ENCODE data around the gene CPLX1.

The CPLX1 gene

DNA sequence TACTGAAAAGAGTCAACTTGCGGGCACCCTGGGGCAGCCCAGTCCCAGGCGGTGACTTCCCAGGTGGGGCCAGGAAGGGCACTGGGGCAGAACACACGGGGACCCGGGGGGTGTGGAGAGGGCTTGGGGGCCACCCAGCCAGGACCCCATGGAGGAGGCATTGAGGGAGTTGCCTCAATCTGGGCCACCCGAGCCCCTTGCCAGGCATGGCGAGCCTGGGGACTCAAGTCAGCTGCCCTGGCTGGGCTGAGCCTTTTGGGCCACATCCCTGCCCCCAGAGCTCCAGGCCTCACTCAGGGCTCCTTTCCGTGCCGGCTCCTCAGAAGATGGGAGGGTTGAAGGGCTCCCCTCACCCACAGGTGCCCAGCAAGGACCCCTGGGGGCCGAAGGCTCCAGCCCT, 6.6 kb upstream of the CPLX1 start:
- DNase-seq (ENCODE audit: low read depth), result no peak

DNA sequence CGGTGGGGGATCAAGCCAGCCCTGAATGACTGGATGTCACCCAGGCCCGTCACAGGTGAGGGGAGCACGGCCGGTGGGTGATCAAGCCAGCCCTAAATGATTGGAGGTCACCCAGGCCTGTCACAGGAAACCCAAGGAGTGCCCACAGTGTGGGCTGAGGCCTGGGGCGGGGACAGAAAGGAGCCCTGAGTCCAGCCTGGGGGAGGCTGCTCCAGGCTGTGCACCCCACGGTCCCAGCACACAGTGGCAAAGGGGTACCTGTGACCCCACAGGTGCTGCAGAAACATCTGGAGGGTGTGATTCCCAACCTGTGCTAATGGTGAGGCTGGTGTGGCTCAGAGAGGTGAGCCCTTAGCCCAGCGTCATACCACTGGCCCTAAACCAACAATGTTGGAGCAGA, 6.2 kb upstream of the CPLX1 start:
- no peak for DNase-seq (ENCODE audit: low read depth)

DNA sequence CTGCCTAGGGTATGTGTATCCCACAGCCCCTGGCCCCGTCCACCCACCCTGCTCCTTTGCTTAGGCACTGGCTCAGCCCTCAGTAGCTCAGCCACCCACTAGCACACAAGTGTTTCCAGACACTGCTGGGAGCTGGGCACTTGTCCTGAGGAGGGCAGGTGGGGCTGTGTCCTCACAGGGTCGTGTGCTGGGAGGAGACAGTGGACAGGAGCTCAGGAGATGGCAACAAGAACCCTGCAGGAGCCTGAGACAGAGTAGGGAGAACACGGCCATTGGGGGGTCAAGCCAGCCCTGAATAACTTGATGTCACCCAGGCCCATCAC, 5.5 kb upstream of the CPLX1 start:
- DNase-seq (ENCODE audit: low read depth), result no peak

DNA sequence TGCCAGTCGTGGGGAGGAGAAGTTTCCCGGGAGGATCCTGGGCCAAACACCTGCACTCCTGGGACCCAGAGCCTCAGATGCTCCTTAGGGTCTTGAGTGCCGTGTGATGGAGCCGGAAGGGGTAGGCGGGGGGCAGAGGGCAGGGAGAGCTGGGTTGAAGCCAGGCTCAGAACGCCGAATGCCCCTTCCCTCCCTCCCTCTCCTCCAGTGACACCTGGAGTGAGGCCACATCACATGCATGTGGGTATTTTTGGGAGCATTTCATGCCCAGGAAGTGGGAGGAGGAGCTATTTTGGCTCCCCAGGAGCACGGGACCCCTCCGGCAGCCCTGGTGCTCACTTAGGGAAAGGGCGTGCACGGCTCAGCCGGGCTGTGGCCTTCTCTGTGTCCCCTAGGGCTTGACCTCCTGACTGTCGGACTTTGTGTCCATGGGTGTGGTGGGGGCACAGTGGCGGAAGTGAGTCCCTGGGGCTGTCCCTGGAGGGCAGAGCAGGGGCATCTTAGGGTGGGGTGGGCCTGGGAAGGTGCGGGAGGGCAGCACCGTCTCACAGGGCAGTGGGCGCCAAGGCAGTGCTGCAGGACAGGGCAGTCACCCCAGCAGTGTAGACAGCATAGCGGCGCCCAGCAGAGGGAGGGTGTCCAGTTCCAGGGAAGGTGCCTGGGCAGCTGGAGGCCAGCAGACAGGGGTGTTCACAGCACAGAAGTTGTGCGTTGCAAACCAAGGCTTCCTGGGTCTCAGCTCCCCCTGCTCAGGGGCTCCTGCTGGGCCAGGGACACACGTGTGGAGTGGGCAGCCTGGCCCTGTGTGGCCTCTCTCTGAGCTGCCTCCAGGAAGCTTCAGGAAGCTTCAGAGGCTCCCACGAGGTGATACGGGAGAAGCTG, 4.9 kb upstream of the CPLX1 start:
- no peak for DNase-seq (ENCODE audit: low read depth)

DNA sequence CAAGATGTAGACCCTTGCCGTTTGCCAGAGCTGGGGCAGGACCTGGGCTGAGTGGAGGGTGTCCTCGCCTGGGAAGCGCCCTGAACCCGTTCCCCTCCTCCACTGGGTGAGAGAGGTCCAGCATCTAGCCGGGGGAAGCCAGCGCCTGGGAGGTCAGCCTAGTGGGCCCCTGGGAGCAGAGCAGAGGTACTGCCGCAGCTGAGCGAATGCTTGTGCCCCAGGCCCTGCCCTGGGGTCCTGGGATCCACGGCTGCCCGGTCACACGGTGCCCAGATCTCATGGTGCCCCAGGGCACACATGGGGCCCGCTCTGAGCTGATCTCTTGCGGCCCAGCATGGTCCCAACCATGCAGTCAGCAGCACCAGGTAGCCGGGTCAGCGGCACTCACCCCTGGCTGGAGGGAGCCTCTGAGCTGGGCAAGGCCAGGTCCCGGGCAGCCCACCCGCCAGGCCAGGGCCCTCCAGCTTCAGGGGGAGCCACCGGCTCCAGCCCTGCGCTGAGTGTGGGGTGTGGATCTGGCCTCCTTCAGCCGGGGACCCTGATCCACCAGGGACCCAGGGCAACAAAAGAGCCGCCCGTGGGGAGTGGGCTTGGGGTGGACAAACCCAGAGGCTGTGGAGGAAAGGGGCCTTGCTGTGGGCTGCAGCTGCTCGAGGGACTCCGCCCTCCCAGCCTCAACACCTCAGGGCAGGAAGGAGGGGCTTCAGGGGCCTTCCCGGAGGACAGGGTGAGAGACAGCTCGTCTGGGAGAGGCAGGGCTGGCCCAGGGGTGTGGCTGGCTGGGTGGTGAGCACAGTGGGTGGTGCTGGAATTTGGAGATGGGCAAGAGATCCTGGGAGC, 4.1 kb upstream of the CPLX1 start:
- no peak for DNase-seq (ENCODE audit: low read depth)

DNA sequence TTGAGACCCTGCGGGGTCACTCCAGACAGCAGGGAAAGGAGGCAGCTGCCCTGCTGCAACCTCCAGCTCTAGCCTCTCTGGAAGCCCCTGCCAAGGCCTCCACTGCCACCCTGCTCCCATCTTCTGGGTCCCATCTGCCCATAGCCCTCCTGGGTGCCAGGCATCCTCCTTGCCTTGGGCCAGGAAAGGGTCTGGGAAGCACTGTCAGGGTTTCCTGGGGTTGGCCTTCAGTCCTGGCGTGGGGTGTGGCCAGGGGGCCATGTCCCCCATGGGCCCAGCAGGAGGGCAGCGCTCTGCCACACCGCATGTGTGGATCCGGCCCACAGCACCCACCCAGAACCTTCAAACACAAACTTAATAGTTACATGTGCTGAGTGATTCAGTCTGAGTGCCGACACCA, 3.4 kb upstream of the CPLX1 start:
- no peak for DNase-seq (ENCODE audit: low read depth)

DNA sequence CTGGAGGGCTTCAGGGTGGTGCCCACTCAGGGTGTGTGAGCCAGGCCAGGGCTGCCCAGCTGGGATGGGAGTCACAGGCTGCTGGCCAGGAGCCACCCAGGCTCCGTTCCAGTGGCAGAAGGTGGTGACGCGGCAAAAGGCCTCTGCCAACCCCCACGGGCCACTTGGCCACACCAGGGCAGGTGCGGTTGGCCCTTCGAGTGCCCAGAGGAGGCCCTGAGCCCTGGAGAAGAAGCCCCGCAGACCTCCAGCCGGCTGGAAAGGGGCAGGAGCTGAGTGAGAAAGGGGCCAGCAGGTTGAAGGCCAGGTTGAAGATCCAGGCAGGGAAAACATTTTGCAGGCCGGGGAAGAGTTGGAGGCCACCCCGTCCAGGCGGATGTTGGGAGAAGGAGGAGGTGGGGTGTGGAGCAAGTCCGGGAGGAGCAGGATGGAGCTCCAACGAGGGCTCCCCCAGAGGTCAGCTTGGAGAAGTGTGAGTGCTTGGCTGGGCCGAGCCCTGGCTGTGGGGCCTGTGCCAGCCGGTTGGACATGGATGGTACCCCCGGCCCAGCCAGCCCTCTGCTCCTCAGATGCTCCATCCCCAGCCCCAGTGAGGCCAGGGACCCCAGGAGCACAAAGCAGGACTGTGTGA, 2.8 kb upstream of the CPLX1 start:
- DNase-seq (ENCODE audit: low read depth), result no peak

DNA sequence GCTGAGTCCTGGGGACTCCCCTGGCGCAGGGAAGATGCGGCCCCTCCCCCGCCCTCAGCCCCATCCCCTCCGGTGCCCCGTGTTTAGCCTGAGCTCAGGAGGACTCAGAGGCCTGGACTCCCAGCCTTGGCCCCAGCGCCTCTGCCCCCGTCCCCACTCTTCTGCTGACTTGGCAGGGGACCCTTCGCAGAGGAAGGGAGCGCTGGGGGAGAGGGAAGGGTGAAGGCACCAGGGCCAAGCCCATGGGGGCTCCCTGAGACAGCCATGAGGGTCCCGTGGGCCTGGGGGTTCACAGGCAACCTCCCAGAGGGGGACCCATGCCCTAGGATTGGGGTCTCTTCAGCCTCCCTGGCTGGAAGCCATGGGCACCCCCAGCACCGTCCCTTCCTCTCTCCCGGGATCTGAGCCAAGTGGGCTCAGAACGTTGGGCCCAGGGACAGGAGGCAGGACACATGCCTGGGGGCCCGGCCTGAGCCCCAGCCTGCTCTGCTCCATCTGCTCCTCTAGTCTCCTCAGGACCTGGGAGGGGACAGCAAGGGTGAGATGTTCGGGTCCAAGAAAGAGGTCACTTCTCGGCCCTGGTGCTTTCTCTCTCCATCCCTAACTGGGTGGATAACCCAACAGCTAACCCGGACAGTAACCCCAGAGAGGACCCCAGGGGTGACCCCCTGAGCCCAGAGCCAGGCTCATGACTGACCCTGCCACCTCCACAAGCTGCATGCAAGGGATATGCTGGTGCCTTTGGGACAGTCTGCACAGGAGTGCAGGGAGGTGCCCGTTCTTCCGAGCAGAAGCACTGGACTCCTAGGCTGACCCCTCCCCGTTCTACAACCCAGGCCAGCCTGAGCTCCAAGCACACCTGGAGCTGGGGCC, 1.5 kb upstream of the CPLX1 start:
- no peak for DNase-seq (ENCODE audit: low read depth)

DNA sequence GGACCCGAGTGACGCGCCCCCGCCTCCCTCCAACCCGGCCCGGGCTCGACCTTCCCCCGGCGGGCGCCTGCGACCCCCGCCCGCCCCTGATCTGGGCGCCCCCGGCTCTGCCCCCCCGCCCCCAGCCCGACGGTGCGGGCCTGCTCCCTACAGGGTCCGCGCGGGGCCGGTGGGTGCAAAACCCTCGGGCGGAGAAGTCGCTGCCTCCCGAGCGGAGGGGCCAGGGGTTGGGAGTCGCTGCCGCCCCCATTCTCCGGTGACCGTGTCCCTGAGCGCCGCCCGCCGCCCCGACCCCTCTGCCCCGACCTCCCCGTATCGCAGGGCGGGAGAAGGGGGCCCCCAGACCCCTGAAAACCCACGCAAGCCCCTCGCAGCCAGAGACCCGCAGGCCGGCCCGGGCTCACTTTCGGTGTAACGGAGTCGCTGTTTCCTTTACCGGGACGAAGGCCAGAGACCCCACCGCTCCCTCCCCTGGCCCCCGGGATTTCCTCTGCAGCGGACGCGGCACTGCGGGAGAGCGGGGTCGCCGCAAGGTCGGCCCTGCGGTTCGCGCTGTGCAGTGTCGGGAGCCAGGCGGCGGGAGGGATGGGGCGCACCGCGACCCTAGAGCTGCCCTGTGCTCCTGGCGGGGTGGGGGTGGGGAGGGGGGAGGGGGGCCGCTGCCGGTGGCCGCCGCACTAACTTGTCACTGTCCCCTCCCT, 729 bp upstream of the CPLX1 start:
- DNase-seq (ENCODE audit: low read depth), result no peak

DNA sequence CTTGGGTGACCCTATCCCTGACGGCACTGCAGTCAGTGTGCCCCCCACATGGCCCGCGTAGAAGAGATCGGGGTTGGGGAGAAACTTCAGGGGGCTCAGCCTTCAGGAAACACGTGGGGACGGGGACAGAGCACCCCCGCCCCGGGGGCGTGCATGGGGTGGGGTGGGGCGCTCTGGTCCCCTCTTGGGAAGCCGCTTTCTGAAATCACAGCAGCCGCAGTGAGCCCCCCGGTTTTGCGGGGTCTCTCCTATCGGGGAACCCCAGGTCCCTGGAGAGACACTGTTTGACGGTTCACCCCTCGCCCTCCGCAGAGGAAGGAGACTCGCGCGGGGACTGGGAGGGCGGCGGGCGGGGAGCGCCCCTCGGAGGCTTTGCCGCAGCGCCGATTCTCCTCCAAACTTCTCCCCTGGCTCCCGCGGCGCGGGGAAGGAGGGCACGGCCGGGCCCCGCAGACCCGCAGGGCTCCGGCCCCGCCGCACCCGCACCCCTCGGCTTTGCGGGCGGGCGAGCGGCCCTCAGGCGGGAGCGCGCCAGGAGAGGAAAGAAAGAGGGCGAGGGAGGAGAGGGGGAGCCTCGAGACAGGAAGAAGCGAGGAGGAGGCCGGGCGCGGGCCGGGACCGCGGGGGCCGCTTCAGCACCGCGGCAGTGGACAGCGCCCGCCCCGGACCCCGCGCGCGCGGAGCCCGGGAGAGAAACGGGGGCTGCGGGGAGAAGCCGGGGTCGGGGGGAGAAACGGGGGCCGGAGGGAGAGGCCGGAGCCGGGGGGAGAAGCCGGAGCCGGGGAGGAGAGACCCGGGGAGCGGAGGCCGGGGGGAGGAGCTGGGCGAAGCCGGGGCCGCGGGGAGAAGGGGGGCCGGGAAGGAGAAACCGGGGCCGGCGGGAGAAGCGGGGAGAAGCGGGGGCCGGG, 612 bp downstream of the CPLX1 start:
- peak; percentile 15 for DNase-seq (ENCODE audit: low read depth)

DNA sequence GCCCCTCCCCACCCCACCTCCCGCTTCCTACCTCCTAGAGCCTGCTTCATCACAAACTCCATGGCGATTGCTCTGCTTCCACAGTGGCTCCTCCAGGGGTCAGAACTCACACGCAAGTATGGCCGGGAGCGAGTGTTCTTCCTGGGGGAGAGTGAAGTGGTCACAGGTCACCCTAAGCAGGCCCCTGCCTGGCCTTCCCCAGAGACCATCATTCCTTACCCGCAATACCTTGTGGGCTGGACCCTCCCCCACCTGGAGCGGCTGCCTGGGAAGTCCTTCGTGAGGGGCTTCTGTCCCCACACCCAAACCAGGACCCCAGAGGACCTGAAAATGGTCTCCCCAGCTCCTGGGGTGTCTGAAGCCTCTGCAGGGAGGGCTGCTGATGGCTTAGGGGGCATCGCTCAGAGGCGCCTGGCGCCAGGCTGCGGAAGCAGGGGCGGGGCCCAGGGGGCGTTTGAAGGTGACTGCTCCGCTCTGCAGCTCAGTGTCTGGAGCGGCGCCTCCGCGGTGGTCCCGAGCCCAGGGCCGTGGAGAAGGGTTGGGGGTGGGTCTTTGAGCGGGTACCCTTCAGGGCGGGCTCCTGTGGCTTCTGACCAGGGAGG, 1.4 kb downstream of the CPLX1 start:
- DNase-seq (ENCODE audit: low read depth), result no peak

DNA sequence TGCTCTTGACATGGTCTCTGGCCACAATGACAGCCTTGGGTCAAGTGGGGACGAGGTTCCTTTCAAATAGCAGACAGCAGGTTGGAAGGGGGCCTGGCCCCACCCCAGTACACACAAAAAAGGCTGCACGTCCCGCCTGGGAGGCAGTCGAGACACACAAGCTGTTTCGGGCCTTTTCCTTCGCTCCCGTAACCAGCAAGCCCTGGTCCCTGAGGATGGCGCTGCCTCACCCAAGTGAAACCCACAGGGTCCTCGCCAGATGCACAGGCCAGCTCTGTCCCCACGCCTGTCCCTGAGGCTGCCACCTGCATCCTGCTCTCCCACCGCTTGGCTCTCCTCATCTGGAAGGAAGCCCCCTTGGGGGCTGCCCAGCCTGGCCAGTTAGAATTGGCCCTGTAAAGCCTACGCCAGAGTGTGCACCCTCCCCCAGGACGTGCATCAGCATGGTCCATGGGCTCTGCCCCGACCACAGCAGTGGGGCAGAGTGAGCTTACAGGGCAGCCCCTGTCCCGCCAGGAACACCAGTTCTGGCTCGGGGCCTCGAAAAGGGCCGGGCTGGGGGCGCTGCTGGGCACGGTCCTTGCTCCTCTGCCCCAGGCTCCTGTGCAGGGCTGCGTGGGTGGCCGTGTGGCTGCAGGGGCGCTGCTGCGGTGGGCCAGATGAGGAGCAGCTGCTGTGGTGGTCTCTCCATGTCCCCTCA, 2.0 kb downstream of the CPLX1 start:
- DNase-seq (ENCODE audit: low read depth), result no peak

DNA sequence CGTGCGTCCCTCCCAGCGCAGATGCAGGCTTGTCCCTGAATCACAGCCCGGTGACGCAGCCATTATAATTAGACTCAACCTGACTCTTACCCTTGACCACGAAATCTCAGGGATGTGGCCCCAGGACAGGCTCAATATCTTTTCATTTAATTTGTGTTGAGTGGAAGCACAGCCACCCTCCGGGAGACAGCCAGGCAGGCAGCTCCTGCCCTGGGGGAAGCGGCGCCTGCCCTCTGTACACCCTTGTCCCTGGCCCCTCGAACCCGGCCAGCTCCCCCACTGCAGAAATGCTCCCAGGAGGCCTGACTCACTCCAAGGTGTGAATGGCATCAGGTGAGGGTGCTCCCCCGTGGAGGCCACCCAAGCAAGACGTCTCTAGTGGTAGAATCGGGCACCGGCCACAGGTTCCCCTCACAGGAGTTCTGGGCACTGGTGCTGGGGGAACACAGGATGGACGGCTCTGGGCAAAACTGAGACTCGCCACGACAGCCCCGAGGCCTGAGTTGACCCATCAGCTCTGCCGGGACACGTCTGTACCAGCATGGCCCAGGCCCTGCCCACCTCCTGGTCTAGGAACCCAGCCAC, 2.7 kb downstream of the CPLX1 start:
- no peak for DNase-seq (ENCODE audit: low read depth)

DNA sequence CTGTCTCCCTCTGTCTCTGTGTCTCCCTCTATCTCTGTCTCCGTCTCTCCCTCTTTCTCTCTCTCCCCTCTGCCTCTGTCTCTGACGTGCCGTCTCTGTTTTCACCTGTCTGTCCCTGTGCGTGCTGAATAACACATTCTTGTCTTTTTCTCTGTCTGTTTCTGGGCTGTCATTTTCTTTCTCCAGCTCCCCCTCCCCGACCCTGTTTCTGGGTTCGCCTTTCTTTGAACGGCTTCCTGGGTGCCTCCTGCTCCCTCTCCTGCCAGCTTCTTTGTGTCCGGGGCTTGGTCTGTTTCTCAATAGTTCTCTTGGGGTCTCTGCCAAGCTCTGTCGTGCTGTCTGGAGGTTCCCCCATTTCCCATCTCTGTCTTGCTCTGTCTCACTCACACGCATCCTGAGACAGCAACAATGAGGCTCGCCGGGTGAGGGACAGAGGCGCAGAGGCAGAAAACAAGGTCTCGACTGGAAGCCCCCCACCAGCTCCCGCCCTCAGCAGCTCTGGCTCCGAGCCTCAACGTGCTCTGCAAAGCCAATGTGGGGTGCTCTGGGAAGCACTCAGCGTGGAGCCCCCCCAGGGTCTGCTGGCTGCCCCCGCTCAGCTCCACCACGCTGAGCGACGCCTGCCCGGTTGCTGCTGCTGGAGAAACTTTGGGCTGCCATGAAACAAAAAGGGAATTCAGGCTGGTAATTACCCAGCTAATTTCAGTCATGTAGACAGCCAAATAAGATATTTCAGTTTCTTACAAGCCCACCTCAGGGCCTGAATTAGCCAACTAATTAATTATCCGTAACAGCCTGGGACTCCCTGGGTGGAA, 3.4 kb downstream of the CPLX1 start:
- no peak for DNase-seq (ENCODE audit: low read depth)

DNA sequence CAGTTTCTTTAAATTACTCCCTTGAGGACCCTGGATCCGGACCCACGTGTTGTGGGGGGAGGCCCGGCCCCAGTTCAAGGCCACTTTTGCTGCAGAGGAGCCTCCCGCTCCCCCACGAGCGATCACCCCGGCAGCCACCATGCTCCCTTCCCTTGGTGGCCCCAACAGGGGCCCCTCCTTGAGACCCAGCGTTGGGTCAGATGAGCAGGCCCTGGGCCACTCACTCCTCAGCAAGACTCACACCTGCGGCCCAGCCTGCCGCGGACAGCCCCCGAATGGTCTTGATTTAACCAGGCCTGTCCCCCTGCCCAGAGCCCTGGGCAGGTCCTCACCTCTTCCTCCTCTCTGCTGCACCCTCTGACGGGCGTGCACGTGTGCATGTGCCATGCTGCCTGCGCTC, 4.3 kb downstream of the CPLX1 start:
- DNase-seq (ENCODE audit: low read depth), result no peak

DNA sequence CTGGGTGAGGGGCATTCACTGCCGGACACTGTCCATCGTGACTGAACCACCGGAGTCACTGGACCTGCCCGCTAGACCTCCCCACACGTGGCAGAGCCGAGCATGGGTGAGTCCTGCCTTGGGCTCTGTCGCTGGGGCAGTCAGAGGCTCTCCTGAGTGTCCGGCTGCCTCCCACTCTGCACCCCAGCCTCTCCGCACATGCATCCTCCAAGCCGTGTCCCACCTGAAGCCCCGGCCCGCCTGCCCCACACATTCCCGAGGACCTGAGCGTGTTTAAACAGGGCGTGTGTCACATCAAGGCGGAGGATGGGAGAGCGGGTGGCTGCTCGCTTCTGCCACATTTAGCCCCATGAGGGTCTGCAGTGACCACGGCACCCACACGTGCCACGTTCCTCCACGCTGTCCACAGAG, 4.7 kb downstream of the CPLX1 start:
- DNase-seq (ENCODE audit: low read depth), result no peak

DNA sequence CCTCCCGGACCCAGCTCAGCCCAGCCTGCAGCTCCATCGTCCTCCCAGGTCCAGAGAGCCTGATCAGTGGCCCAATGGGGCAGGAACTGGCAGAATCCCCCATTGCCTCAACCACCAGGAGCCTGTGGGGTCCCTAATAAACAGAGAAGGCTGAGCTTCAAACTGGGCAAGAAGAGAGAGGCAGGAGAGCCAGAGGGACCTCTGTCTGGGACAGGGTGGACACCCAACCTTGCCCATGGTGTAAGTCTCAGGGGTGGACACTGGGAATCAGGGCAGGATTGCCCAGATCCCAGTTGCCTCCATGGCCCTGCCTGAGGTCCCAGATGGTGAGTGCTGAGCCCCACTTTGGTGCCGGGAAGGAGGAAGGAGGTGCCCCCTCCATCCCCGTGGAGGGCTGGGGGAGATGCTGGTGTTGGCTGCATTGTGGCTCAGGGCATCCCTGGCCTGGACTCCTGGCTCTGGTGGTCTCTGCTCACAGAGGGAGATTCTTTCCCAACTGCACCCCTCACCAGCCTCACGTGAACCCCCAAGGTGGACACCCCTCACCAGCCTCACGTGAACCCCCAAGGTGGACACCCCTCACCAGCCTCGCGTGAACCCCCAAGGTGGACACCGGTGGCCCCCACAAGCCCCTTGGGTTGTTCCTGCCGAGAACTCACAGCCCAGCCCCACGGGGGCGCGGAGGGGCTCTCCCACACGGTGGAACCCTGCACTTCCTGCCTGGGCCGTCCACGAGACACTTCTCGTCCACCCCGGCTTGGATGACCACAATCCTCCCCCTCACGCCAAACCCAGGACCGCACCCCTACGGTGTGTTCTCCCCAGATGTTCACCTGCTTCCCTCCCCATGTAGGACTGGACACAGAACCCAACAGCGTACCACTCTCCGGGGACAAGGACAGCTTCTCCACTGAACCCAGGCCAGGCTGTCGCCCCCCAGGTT, 5.4 kb downstream of the CPLX1 start:
- no peak for DNase-seq (ENCODE audit: low read depth)

All from activated gamma-delta T cell treated with anti-CD3 and anti-CD28 coated beads, Interleukin-2, amount 50 U/mL, for 16 hours (primary cell).